Neural cell (in vitro differentiated cells): ENCODE results near the gene PTPRZ1.

ENCODE experiments used
- EP300 ChIP-seq: fragments of 450-650 bp; conservative IDR thresholded peaks from 2 replicates; pipeline ENCODE4 v1.6.1; 2014; ENCODE audit warnings: antibody characterized with exemption, mild to moderate bottlenecking, moderate library complexity; ENCODE audit not compliant: poor library complexity, severe bottlenecking
- TF ChIP-seq, protein P1 (sequence below): IDR thresholded peaks from 2 replicates; pipeline ENCODE4 v1.6.1; 2012; ENCODE audit warnings: borderline replicate concordance
- TF ChIP-seq, protein P2 (sequence below): fragments of 450-650 bp; IDR thresholded peaks from 2 replicates; pipeline ENCODE4 v1.5.1; 2014; ENCODE audit warnings: antibody characterized with exemption, mild to moderate bottlenecking, moderate library complexity; ENCODE audit not compliant: poor library complexity, severe bottlenecking

DNA sequence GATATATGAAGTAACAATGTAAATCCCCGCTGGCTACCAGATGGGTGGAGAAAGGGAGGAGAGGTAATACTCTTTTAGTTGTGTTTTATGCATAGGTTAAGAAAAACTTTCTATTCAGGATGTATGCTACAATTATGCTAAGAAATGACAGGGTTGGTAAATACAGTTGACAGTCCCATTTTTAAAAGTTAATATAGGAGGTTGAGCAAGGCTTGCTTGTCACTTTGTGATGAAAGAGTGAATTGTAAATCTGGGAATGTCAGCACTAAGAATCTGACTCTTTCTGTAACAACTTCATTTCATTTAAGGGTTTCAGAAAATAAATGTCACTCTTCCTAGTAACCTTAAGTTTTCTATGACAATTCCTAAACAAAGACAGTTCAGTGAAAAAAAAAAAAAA is 59.8 kb downstream of the PTPRZ1 start:
- TF ChIP-seq, protein P1, sequence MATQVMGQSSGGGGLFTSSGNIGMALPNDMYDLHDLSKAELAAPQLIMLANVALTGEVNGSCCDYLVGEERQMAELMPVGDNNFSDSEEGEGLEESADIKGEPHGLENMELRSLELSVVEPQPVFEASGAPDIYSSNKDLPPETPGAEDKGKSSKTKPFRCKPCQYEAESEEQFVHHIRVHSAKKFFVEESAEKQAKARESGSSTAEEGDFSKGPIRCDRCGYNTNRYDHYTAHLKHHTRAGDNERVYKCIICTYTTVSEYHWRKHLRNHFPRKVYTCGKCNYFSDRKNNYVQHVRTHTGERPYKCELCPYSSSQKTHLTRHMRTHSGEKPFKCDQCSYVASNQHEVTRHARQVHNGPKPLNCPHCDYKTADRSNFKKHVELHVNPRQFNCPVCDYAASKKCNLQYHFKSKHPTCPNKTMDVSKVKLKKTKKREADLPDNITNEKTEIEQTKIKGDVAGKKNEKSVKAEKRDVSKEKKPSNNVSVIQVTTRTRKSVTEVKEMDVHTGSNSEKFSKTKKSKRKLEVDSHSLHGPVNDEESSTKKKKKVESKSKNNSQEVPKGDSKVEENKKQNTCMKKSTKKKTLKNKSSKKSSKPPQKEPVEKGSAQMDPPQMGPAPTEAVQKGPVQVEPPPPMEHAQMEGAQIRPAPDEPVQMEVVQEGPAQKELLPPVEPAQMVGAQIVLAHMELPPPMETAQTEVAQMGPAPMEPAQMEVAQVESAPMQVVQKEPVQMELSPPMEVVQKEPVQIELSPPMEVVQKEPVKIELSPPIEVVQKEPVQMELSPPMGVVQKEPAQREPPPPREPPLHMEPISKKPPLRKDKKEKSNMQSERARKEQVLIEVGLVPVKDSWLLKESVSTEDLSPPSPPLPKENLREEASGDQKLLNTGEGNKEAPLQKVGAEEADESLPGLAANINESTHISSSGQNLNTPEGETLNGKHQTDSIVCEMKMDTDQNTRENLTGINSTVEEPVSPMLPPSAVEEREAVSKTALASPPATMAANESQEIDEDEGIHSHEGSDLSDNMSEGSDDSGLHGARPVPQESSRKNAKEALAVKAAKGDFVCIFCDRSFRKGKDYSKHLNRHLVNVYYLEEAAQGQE: no peak
- peak; percentile 81 for TF ChIP-seq EP300
- TF ChIP-seq, protein P2, sequence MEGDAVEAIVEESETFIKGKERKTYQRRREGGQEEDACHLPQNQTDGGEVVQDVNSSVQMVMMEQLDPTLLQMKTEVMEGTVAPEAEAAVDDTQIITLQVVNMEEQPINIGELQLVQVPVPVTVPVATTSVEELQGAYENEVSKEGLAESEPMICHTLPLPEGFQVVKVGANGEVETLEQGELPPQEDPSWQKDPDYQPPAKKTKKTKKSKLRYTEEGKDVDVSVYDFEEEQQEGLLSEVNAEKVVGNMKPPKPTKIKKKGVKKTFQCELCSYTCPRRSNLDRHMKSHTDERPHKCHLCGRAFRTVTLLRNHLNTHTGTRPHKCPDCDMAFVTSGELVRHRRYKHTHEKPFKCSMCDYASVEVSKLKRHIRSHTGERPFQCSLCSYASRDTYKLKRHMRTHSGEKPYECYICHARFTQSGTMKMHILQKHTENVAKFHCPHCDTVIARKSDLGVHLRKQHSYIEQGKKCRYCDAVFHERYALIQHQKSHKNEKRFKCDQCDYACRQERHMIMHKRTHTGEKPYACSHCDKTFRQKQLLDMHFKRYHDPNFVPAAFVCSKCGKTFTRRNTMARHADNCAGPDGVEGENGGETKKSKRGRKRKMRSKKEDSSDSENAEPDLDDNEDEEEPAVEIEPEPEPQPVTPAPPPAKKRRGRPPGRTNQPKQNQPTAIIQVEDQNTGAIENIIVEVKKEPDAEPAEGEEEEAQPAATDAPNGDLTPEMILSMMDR: no peak
